Myocyte (in vitro differentiated cells): ENCODE measurements around the gene OR5V1. TPM values are rescaled to one million over a fixed set of nuclear protein-coding genes. Genes with fewer than 3 reads are reported as not detected.
"Not testable (repeated sequence)": the region's sequence is repeated elsewhere in the genome, so short reads cannot be mapped to it uniquely, and the experiment has no call there.

Experiments used
- DNase-seq: peaks from one replicate; pipeline ENCODE4 v3.0.0-alpha.2; 2012; ENCODE audit warnings: low read depth
- polyA plus RNA-seq: library from polyadenylated mRNA; unstranded; fragments of >200 nt; gene quantifications from one replicate; pipeline ENCODE4 v1.2.1, GENCODE V29; 2012; ENCODE audit warnings: missing spikeins
- total RNA-seq: library from RNA; depleted of rRNA; stranded (reverse); fragments of >200 nt; gene quantifications from 2 replicates; pipeline ENCODE4 v1.2.3, GENCODE V29; 2014

Gene OR5V1
- not detected in 2 replicates for total RNA-seq
- not detected for polyA plus RNA-seq

GRCh38 chr6:29368765-29369164, at the start of gene OR5V1:
Gene OR5V1, minus strand, starts transcription at chr6:29368865. Its CDS starts 12,670 bp downstream, at chr6:29356195.
- no peak for DNase-seq

DNA sequence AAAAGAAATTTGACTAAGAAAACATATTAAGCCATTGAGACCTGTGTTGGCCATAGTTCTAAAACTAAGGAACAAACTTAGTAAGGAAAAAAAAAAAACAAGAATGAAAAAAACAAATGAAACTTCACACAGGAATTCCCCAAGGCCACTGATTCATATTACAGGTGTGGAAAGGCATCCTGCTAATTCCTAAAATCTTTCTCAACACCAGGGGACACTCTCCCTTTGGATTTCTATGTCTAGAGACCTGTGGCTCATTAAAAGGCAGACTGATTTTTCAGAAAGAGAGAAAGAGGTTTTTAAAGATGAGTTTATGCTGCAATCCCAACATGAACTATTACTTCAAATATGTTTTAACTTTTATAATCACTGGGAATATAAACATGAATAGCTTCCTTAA, 45.9 kb upstream of the OR5V1 start, which contains the start of gene OR12D1:
OR12D1 (plus strand) TSS at position 341 of the 400 bp plus-strand sequence.
- DNase-seq = no peak

DNA sequence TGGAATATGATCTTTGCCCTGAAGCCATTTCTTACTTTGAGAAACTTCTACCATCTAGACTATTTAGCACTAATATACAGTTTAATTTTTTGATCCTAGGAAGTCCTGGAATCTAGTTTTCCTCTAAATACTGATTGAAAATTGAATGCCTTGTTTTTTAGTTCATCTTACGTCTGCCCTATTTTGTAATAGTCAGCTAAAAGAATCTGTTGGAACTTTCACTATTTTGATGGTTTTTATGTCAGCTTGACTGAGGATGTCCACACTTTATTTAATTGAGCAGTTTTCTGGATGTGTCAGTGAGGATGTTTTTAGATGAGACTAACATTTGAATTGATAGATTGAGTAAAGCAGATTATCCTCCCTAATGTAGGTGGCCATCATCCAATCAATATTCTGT, 35.1 kb upstream of the OR5V1 start:
- DNase-seq = no peak

GRCh38 chr6:29399525-29399924, 30.9 kb upstream of the OR5V1 start:
- no peak for DNase-seq

DNA sequence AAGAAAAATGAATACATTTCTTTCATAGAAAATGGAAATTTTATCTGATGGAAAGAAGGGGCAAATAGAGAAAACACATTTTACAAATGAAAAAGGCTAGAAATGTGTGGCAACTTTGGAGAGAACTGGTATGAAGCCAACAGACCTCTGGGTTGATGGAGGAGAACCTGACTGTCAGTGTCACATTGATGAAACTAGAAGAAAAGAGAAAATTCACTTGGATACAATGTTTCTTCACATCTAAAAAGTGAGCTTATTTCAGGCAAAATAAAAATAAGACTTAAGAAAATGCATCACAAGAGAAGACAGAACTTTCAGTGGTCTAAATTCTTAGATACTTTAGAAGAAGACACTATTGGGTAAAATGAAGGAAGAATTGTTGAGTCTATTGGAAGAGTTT, 26.7 kb upstream of the OR5V1 start, which contains the start of gene OR12D2:
OR12D2 (plus strand) TSS at position 301 of the 400 bp plus-strand sequence. CDS start 1,069 bp downstream, outside the sequence.
- DNase-seq = no peak

GRCh38 chr6:29388533-29388932, 19.9 kb upstream of the OR5V1 start:
- no peak for DNase-seq

GRCh38 chr6:29376003-29376402, 7.3 kb upstream of the OR5V1 start:
- no peak for DNase-seq

DNA sequence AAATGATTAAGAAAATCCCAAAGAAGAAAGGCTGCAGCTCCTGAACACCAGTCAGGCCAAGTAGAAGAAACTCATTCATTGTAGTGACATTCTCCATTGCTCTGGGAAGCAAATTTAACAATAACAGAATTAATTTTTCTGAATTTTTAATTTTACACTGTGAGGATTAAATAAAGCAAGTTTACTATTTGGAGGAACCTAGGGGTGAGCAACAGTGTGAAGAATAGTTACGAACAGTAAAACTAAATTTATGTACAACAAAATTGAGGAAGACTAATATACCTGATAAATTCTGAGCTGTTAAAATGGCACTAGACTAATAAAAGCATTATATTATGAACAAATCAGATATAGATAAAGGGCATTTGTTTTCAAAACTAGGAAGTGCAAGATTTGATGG, 6.5 kb upstream of the OR5V1 start, which contains the start of gene OR12D3:
OR12D3 (minus strand) TSS at position 101 of the 400 bp plus-strand sequence; CDS start at position 97, 4 bp downstream.
- no peak for DNase-seq

- DNase-seq = no peak
Observed at GRCh38 chr6:29355603-29356002, 13.1 kb downstream of the OR5V1 start.

GRCh38 chr6:29354980-29355379, 13.7 kb downstream of the OR5V1 start:
- DNase-seq = no peak

GRCh38 chr6:29349348-29349747, 19.3 kb downstream of the OR5V1 start:
- not testable (repeated sequence) for DNase-seq

DNA sequence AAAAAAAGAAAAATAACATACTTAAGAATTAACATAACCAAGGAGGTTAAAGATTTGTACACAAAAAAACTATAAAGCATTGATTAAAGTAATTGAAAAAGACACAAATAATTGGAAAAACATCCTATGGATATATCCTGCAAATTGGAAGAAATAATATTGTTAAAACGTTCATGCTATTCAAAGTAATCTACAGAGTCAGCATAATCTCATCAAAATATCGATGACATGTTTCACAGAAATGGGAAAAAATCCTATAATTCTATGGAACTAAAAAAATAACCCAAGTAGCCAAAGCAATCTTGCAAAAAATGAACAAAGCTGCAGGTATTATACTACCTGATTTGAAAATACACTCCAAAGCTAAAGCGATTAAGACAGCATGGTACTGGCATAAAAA, 23.3 kb downstream of the OR5V1 start:
- DNase-seq = no peak

DNA sequence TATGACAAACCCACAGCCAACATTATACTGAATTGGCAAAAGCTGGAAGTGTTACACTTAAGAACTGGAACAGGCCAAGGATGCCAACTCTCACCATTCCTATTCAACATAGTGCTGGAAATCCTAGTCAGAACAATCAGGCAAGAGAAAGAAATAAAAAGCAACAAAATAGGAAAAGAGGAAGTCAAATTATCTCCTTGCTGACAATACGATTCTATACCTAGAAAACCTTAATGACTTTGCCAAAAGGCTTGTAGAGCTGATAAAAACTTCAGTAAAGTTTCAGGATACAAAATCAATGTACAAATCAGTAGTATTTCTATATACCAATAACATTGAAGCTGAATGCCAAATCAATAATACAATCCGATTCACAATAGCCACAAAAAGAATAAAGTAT, 32.4 kb downstream of the OR5V1 start:
- no peak for DNase-seq

- DNase-seq = no peak
Observed at GRCh38 chr6:29332676-29333075, 36.0 kb downstream of the OR5V1 start.

GRCh38 chr6:29325777-29326176, 42.9 kb downstream of the OR5V1 start:
- DNase-seq = no peak

- DNase-seq = not testable (repeated sequence)
Observed at GRCh38 chr6:29323332-29323731, 45.3 kb downstream of the OR5V1 start.

DNA sequence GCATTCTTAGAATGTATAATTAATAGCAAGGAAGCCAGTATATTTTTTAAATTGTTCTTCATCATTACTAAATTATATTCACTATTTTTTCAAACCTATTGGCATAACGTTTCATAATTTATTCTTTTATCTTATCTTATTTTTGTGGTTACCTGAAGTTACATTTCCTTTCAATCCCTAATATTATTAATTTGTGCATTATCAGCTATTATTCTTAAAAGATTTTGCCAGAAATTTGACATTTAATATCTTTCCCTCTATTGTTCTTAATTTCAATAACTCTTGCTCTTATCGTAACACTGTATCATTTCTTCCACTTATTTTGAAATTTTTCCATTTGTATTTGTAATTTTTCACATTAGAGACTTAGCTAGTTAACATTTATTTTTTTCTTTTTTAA, 48.7 kb downstream of the OR5V1 start:
- no peak for DNase-seq

Other genes starting within 250 kb of the OR5V1 start
- gene OR2J2, start 198.0 kb downstream of the OR5V1 start, total RNA-seq = not detected in 2 replicates
- not detected in 2 replicates for gene OR14J1, start 67.2 kb downstream of the OR5V1 start, total RNA-seq
- gene OR12D3, start 6.4 kb upstream of the OR5V1 start, total RNA-seq = not detected in 2 replicates
- gene OR12D2, start 26.8 kb upstream of the OR5V1 start, total RNA-seq = not detected in 2 replicates
- not detected in 2 replicates for gene OR12D1, start 46.1 kb upstream of the OR5V1 start, total RNA-seq
- not detected in 2 replicates for gene OR10C1, start 70.4 kb upstream of the OR5V1 start, total RNA-seq
- gene OR11A1, start 88.2 kb upstream of the OR5V1 start, total RNA-seq = not detected in 2 replicates
- gene OR2H1, start 88.3 kb upstream of the OR5V1 start, total RNA-seq = not detected in 2 replicates
- gene MAS1L, start 119.1 kb upstream of the OR5V1 start, total RNA-seq = not detected in 2 replicates
- not detected in 2 replicates for gene UBD, start 190.9 kb upstream of the OR5V1 start, total RNA-seq
- not detected in 2 replicates for gene OR2H2, start 216.3 kb upstream of the OR5V1 start, total RNA-seq